Body of pancreas (tissue), 4 donors: ENCODE data around the gene FAM204A.

Experiments used
- POLR2A ChIP-seq, 3 donors: fragments of 450-650 bp; IDR thresholded peaks; one replicate each; pipeline ENCODE4 v1.6.1; 2016; ENCODE audit warnings: antibody characterized with exemption in 3 of 3, mild to moderate bottlenecking in 2 of 3
- TF ChIP-seq, protein P1 (sequence below), 7 experiments: fragments of 450-650 bp in 4 of 7; fragments of 200-600 bp in 3 of 7; sonication (generic) in 3 of 7; IDR thresholded peaks; one replicate each; pipeline ENCODE4 v1.5.1; 2016 to 2019; ENCODE audit warnings: antibody characterized with exemption in 7 of 7

DNA sequence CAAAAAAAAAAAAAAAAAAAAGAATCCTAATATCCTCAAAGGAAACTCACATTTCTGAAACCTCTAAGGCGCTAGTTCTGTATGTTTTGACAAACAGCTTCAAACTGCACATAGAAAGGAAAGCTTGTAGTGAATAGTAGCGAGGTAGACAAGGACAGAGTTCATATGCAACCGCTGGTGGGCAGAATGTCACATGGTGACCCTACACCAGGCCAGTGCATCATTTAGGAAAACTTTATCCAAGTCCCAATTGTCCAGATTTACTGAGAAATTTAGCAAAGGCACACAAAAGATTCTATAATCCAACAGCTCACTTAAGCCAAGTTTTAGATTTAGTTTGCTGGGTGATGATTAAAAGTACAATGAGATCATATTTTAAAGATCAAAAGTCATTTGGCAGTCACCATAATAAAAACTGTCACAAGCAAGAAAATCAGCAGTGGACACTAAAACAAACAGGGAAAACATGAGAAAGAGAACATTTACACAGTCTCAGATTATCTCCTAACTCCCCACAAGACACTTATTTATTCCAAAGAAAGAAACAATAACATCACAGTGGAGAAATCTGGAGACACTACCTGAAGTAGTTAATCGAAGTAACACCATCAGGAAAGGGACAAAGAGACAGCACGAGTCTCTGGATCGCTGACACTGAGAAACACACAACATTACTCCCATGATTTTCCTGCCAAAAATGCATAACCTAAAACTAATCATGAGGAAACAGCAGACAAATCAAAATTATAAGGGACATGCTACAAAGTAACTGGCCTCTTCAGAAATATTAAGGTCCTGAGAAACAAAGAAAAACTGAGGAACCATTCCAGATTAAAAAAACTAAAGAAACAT is 20.2 kb downstream of the FAM204A start:
- TF ChIP-seq, protein P1, sequence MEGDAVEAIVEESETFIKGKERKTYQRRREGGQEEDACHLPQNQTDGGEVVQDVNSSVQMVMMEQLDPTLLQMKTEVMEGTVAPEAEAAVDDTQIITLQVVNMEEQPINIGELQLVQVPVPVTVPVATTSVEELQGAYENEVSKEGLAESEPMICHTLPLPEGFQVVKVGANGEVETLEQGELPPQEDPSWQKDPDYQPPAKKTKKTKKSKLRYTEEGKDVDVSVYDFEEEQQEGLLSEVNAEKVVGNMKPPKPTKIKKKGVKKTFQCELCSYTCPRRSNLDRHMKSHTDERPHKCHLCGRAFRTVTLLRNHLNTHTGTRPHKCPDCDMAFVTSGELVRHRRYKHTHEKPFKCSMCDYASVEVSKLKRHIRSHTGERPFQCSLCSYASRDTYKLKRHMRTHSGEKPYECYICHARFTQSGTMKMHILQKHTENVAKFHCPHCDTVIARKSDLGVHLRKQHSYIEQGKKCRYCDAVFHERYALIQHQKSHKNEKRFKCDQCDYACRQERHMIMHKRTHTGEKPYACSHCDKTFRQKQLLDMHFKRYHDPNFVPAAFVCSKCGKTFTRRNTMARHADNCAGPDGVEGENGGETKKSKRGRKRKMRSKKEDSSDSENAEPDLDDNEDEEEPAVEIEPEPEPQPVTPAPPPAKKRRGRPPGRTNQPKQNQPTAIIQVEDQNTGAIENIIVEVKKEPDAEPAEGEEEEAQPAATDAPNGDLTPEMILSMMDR (IDR thresholded peaks at IDR 0.05): no peak
- TF ChIP-seq POLR2A (IDR thresholded peaks at IDR 0.05): no peak
